GM12874 (cell line): ENCODE measurements around the gene RHBDL2.

ENCODE experiments used
- CTCF ChIP-seq: IDR thresholded peaks from 2 replicates; pipeline ENCODE4 v1.5.1; 2011; ENCODE audit warnings: low read depth, mild to moderate bottlenecking, control low read depth, low read length, moderate library complexity; ENCODE audit not compliant: insufficient read depth

Gene RHBDL2

GRCh38 chr1:38840281-38840680 lies 101.3 kb downstream of the RHBDL2 start:
- TF ChIP-seq CTCF = no peak

DNA sequence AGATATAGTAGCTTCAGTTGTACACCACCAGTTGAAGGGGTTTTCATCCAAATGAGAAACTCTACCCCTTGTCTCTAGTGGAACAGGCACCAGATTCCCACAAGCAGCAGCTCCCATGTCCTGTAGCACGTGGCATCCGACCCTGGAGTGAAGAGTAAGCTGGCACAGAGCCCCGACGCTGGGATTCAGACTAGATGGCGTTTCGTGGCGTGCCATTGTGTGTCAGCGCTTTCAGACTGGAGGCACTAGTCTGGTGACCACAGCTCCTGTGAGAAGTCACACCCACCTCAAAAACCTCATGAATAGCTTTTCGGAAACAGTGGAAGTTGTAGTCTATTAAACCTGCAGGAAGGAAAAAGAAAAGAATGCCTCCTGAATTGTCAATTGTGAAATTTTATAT lies 102.3 kb downstream of the RHBDL2 start:
- no peak for TF ChIP-seq CTCF
